K562 (cell line): Measurements from ENCODE around the gene XPNPEP3. TPM values are rescaled to one million over a fixed set of nuclear protein-coding genes. Genes with fewer than 3 reads are reported as not detected.
A peak's percentile ranks its signal among the peaks of the same experiment; 100 is the strongest.

Experiments
- ARID2 ChIP-seq: fragments of 450-650 bp; IDR thresholded peaks from 2 replicates; pipeline ENCODE4 v1.6.1; 2017; ENCODE audit warnings: antibody characterized with exemption, mild to moderate bottlenecking
- ASH1L ChIP-seq: fragments of 450-650 bp; IDR thresholded peaks from 2 replicates; pipeline ENCODE4 v1.6.1; 2018; ENCODE audit warnings: borderline replicate concordance, mild to moderate bottlenecking, low read depth; ENCODE audit not compliant: partially characterized antibody
- CC2D1A ChIP-seq: fragments of 450-650 bp; IDR thresholded peaks from 2 replicates; pipeline ENCODE4 v1.6.1; 2017; ENCODE audit warnings: mild to moderate bottlenecking
- CEBPG ChIP-seq, 3 experiments: fragments of 200-800 bp in 1 of 3; sonication (Bioruptor generic) in 1 of 3; sonication (generic) in 1 of 3; formaldehyde crosslinking in 1 of 3; IDR thresholded peaks in 2 of 3; conservative IDR thresholded peaks in 1 of 3; 2 replicates each; pipeline versions ENCODE4 v1.6.1 to v1.8.0; 2016 to 2022; ENCODE audit warnings: missing compliant biosample characterization in 2 of 3, missing genetic modification characterization in 2 of 3, mild to moderate bottlenecking in 1 of 3, missing genetic modification reagents in 1 of 3
- E2F5 ChIP-seq: sonication (generic); formaldehyde crosslinking; IDR thresholded peaks from 2 replicates; pipeline ENCODE4 v1.8.0; 2022; ENCODE audit warnings: mild to moderate bottlenecking, missing genetic modification reagents
- ELF2 ChIP-seq: fragments of 250-450 bp; sonication (Bioruptor Pico); IDR thresholded peaks from 2 replicates; pipeline ENCODE4 v1.5.0; 2021; ENCODE audit warnings: mild to moderate bottlenecking
- FOXA3 ChIP-seq, 2 experiments: fragments of 450-650 bp in 1 of 2; sonication (generic) in 1 of 2; formaldehyde crosslinking; IDR thresholded peaks in 1 of 2; conservative IDR thresholded peaks in 1 of 2; 2 replicates each; pipeline versions ENCODE4 v1.4.0 to v1.8.0; 2020 to 2022; ENCODE audit warnings: mild to moderate bottlenecking in 2 of 2, missing genetic modification reagents in 1 of 2
- FOXM1 ChIP-seq, 2 experiments: fragments of 450-650 bp in 1 of 2; sonication (generic) in 1 of 2; formaldehyde crosslinking in 1 of 2; IDR thresholded peaks; 2 replicates each; pipeline versions ENCODE4 v1.6.1 to v1.9.0; 2017 to 2022; ENCODE audit warnings: low read depth in 2 of 2, mild to moderate bottlenecking in 2 of 2, missing genetic modification reagents in 1 of 2, moderate library complexity in 1 of 2
- FOXP1 ChIP-seq: sonication (generic); formaldehyde crosslinking; IDR thresholded peaks from 2 replicates; pipeline ENCODE4 v1.8.0; 2022; ENCODE audit warnings: mild to moderate bottlenecking, missing genetic modification reagents
- HDAC1 ChIP-seq, 2 experiments: fragments of 450-650 bp; IDR thresholded peaks; 2 replicates each; pipeline ENCODE4 v1.6.1; 2016 to 2017; ENCODE audit warnings: inconsistent platforms in 1 of 2, mild to moderate bottlenecking in 1 of 2, moderate library complexity in 1 of 2
- ID3 ChIP-seq, 2 experiments: fragments of 250-450 bp in 1 of 2; fragments of 450-650 bp in 1 of 2; sonication (Bioruptor Pico) in 1 of 2; IDR thresholded peaks; 2 replicates each; pipeline versions ENCODE4 v1.6.1 to v1.8.0; 2016 to 2021; ENCODE audit warnings: mild to moderate bottlenecking in 2 of 2, moderate library complexity in 2 of 2, missing compliant biosample characterization in 1 of 2, missing genetic modification characterization in 1 of 2
- KDM2B ChIP-seq: fragments of 250-450 bp; sonication (Bioruptor Pico); IDR thresholded peaks from 2 replicates; pipeline ENCODE4 v1.8.0; 2021; ENCODE audit warnings: mild to moderate bottlenecking, moderate library complexity
- LEF1 ChIP-seq: fragments of 450-650 bp; IDR thresholded peaks from 2 replicates; pipeline ENCODE4 v1.6.1; 2016; ENCODE audit warnings: mild to moderate bottlenecking
- MYNN ChIP-seq, 2 experiments: sonication (generic); formaldehyde crosslinking in 1 of 2; IDR thresholded peaks; 2 replicates each; pipeline versions ENCODE4 v1.5.0 to v1.6.1; 2016 to 2020; ENCODE audit warnings: antibody characterized with exemption in 1 of 2, missing genetic modification reagents in 1 of 2
- NFATC3 ChIP-seq: fragments of 450-650 bp; IDR thresholded peaks from 2 replicates; pipeline ENCODE4 v1.6.1; 2017; ENCODE audit warnings: mild to moderate bottlenecking
- OTX1 ChIP-seq: fragments of 450-650 bp; formaldehyde crosslinking; IDR thresholded peaks from 2 replicates; pipeline ENCODE4 v1.4.0; 2022; ENCODE audit warnings: mild to moderate bottlenecking
- PRMT5 ChIP-seq: sonication (generic); formaldehyde crosslinking; IDR thresholded peaks from 2 replicates; pipeline ENCODE4 v1.5.0; 2020; ENCODE audit warnings: missing genetic modification reagents
- SIN3A ChIP-seq, 2 experiments: fragments of 150-350 bp in 1 of 2; IDR thresholded peaks; 2 replicates each; pipeline ENCODE4 v1.6.1; 2011 to 2016; ENCODE audit warnings: borderline replicate concordance in 2 of 2, low read depth in 2 of 2, low read length in 2 of 2, mild to moderate bottlenecking in 2 of 2, moderate library complexity in 2 of 2; ENCODE audit not compliant: control insufficient read depth in 1 of 2
- SMC3 ChIP-seq: conservative IDR thresholded peaks from 2 replicates; pipeline ENCODE4 v1.6.1; 2011; ENCODE audit warnings: low read depth, low read length, improper control_type of control experiment; ENCODE audit not compliant: insufficient read depth
- SNRNP70 ChIP-seq: fragments of 200-400 bp; formaldehyde crosslinking; optimal IDR thresholded peaks from 2 replicates; pipeline ENCODE3; 2017; ENCODE audit warnings: low read depth, low read length
- ZBTB11 ChIP-seq, 3 experiments: fragments of 200-800 bp in 1 of 3; fragments of 250-450 bp in 1 of 3; fragments of 450-650 bp in 1 of 3; sonication (Bioruptor Pico) in 1 of 3; sonication (Bioruptor generic) in 1 of 3; formaldehyde crosslinking in 1 of 3; IDR thresholded peaks; 2 replicates each; pipeline versions ENCODE4 v1.6.1 to v1.8.0; 2016 to 2022; ENCODE audit warnings: mild to moderate bottlenecking in 2 of 3, missing genetic modification characterization in 2 of 3, missing compliant biosample characterization in 1 of 3, moderate library complexity in 1 of 3
- ZNF133 ChIP-seq: fragments of 250-450 bp; sonication (Bioruptor Pico); IDR thresholded peaks from 2 replicates; pipeline ENCODE4 v1.4.0; 2020; ENCODE audit warnings: mild to moderate bottlenecking
- ZNF785 ChIP-seq: fragments of 250-450 bp; sonication (Bioruptor Pico); IDR thresholded peaks from 2 replicates; pipeline ENCODE4 v1.4.0; 2020; ENCODE audit warnings: mild to moderate bottlenecking
- polyA plus RNA-seq, 8 experiments: library from polyadenylated mRNA; depleted of rRNA in 4 of 8; stranded (reverse) in 5 of 8; unstranded in 3 of 8; fragments of >200 nt; fragmentation: Nextera tagmentation in 2 of 8; fragmentation: Illumina TruSeq in 1 of 8; extraction: Ambion mirVana in 2 of 8; extraction: Trizol in 1 of 8; gene quantifications; 2 replicates each; pipeline versions ENCODE4 v1.2.1 to v1.2.3, GENCODE V29; 2011 to 2014; ENCODE audit warnings: inconsistent platforms in 1 of 8, missing spikeins in 1 of 8
- total RNA-seq, 7 experiments: library from RNA; depleted of rRNA in 6 of 7; stranded (reverse); fragments of >200 nt in 6 of 7; fragmentation: Illumina TruSeq in 2 of 7; extraction: Trizol in 2 of 7; gene quantifications; 2 replicates each; pipeline versions ENCODE4 v1.2.1 to v1.2.3, GENCODE V29; 2011 to 2021; ENCODE audit warnings: low replicate concordance in 1 of 7

Gene XPNPEP3
- total and polyA plus RNA-seq, 9 of the 15 experiments (the other 6 are each of a cell fraction or from before 2014, with no cell fraction given) = 9.1 to 22.6 (median 15.6) TPM

GRCh38 chr22:40813912-40814315, 43.0 kb upstream of the XPNPEP3 start (continued):
- TF ChIP-seq MYNN (IDR thresholded peaks at IDR 0.05) (0 out of 2 replicates have a peak, but pooled peaks have one; percentile 21), MYNN (CRISPR knock-in tag; IDR thresholded peaks at IDR 0.05) (no peak), SNRNP70 (no peak), OTX1 (CRISPR knock-in tag) (peak; percentile 99), NFATC3 (no peak), ASH1L (no peak), CEBPG (CRISPR knock-in tag; IDR thresholded peaks at IDR 0.05) (no peak), CEBPG (tag; conservative IDR thresholded peaks at IDR 0.05 in 1 of 2, IDR thresholded peaks at IDR 0.05 in 1 of 2) (no peak), SIN3A (IDR thresholded peaks at IDR 0.05; ENCODE audit: borderline replicate concordance in 2 of 2, control insufficient read depth in 1 of 2, low read depth in 2 of 2, low read length in 2 of 2) (no peak), ELF2 (CRISPR knock-in tag) (peak; percentile 95), ZNF133 (peak; percentile 98), ID3 (CRISPR knock-in tag; IDR thresholded peaks at IDR 0.05) (peak; percentile 99), ID3 (tag; IDR thresholded peaks at IDR 0.05) (peak; percentile 100), HDAC1 (IDR thresholded peaks at IDR 0.05) (peak; percentile 51 to 78; a peak in 2 of 4 replicates), FOXM1 (IDR thresholded peaks at IDR 0.05; ENCODE audit: low read depth) (peak; percentile 97), FOXM1 (CRISPR knock-in tag; IDR thresholded peaks at IDR 0.05; ENCODE audit: low read depth) (no peak), KDM2B (peak; percentile 100), ZBTB11 (CRISPR knock-in tag; IDR thresholded peaks at IDR 0.05) (peak in 1 of 3 experiments; percentile 96; a peak in 2 of 6 replicates), ZNF785 (CRISPR knock-in tag) (peak; percentile 86; the same call in 1 of the 2 replicates), FOXP1 (CRISPR knock-in tag) (no peak), E2F5 (CRISPR knock-in tag) (no peak), ARID2 (no peak), FOXA3 (CRISPR knock-in tag; conservative IDR thresholded peaks at IDR 0.05 in 1 of 2, IDR thresholded peaks at IDR 0.05 in 1 of 2) (peak in 1 of 2 experiments; percentile 91; a peak in 2 of 4 replicates), PRMT5 (CRISPR knock-in tag) (no peak), LEF1 (peak; percentile 88), CC2D1A (peak; percentile 93), SMC3 (no peak)
